Measurements from ENCODE around the gene IGFBP7.

IGFBP7 gene

GRCh38 chr4:57037982-57038604 is 72.1 kb downstream of the IGFBP7 start:
- DNase-seq: peak; percentile 10

GRCh38 chr4:57034520-57034919 is 75.7 kb downstream of the IGFBP7 start:
- DNase-seq: no peak

GRCh38 chr4:57023104-57023503 is 87.1 kb downstream of the IGFBP7 start:
- no peak for DNase-seq

- no peak for DNase-seq
Observed at GRCh38 chr4:57020467-57021101, 89.6 kb downstream of the IGFBP7 start.

- no peak for DNase-seq
Observed at GRCh38 chr4:57018980-57019379, 91.2 kb downstream of the IGFBP7 start.

GRCh38 chr4:57013543-57014120 is 96.6 kb downstream of the IGFBP7 start:
- no peak for DNase-seq

GRCh38 chr4:56999751-57000150 is 110.4 kb downstream of the IGFBP7 start:
- no peak for DNase-seq

GRCh38 chr4:56995525-56995924 is 114.7 kb downstream of the IGFBP7 start:
- no peak for DNase-seq

GRCh38 chr4:56990109-56990905 is 119.9 kb downstream of the IGFBP7 start:
- DNase-seq: peak; percentile 50

GRCh38 chr4:56986952-56987351 is 123.2 kb downstream of the IGFBP7 start:
- no peak for DNase-seq

GRCh38 chr4:56986192-56986591 is 124.0 kb downstream of the IGFBP7 start:
- no peak for DNase-seq

- no peak for DNase-seq
Observed at GRCh38 chr4:56981795-56982201, 128.4 kb downstream of the IGFBP7 start.
